PC-3 (cell line): ENCODE results near the gene VMAC.

ENCODE experiments used
- CTCF ChIP-seq: fragments of 300-600 bp; sonication (generic); conservative IDR thresholded peaks from 2 replicates; pipeline ENCODE4 v1.5.1; 2017; ENCODE audit warnings: antibody characterized with exemption, low read depth, mild to moderate bottlenecking, low read length
- EZH2phosphoT487 ChIP-seq: fragments of 300-600 bp; sonication (generic); IDR thresholded peaks from 2 replicates; pipeline ENCODE4 v1.6.1; 2018; ENCODE audit warnings: mild to moderate bottlenecking, antibody characterized with exemption, low read length, borderline replicate concordance

- TF ChIP-seq CTCF (no peak), EZH2phosphoT487 (no peak)
Observed at GRCh38 chr19:5877882-5878281, 26.8 kb upstream of the VMAC start.
